HL-60 (cell line): ENCODE results near the gene BAG5.

ENCODE experiments used
- DNase-seq, 2 experiments: peaks; one replicate each; pipeline ENCODE4 v3.0.0-alpha.2; 2010 to 2020; ENCODE audit warnings: low read depth in 1 of 2, low spot score in 1 of 2
- H3K27ac ChIP-seq: fragments of 250-450 bp; sonication (Bioruptor Pico); replicated peaks from 2 replicates; pipeline ENCODE4 v1.5.1; 2020; ENCODE audit warnings: mild to moderate bottlenecking, moderate library complexity
- H3K27me3 ChIP-seq: fragments of 250-450 bp; sonication (Bioruptor Pico); 2 replicates; pipeline ENCODE4 v1.5.1; 2021; ENCODE audit warnings: mild to moderate bottlenecking, moderate library complexity; ENCODE audit not compliant: insufficient read depth, poor library complexity, severe bottlenecking
- H3K4me3 ChIP-seq: replicated peaks from 2 replicates; pipeline ENCODE4 v1.5.1; 2011; ENCODE audit warnings: mild to moderate bottlenecking, control low read depth, low read length; ENCODE audit not compliant: insufficient read depth
- GABPA ChIP-seq: IDR thresholded peaks from 2 replicates; pipeline ENCODE4 v1.6.1; 2012; ENCODE audit warnings: low read depth
- POLR2AphosphoS5 ChIP-seq: IDR thresholded peaks from 2 replicates; pipeline ENCODE4 v1.6.1; 2012; ENCODE audit warnings: low read depth
- REST ChIP-seq: IDR thresholded peaks from 2 replicates; pipeline ENCODE4 v1.6.1; 2012; ENCODE audit warnings: low read depth; ENCODE audit not compliant: insufficient replicate concordance
- SPI1 ChIP-seq: IDR thresholded peaks from 2 replicates; pipeline ENCODE4 v1.6.1; 2012; ENCODE audit warnings: low read depth, mild to moderate bottlenecking, borderline replicate concordance
- TF ChIP-seq, protein P1 (sequence below): IDR thresholded peaks from one replicate; pipeline ENCODE4 v1.5.1; 2011; ENCODE audit warnings: low read length, control low read depth, inconsistent platforms; ENCODE audit not compliant: insufficient read depth

BAG5 gene

DNA sequence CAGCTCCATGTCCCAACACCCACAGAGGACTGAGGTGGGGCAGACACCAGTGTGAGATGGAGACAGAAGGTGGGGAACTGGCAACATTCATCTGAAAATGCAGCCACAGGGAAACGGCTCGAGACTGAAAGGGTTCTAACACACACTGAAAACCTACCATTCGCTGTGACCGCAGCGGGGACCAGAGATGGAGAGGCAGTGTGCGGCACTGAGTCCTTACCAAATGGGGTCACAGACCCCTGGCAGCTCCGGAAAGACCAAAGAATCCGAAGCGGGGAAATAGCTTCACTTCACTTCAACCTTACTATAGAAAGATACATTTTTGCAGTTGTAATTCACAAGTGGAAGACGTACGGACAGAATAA, 9.6 kb downstream of the BAG5 start:
- H3K4me3 ChIP-seq = no peak overlapping the region
- H3K27me3 ChIP-seq = no peaks in the 10 kb centered on the region
- no peak overlapping the region for H3K27ac ChIP-seq
- TF ChIP-seq REST (no peak), SPI1 (no peak), POLR2AphosphoS5 (no peak)
- DNase-seq = no peak

GRCh38 chr14:103552011-103552845, 10.2 kb downstream of the BAG5 start:
- DNase-seq = no peak
- Histone ChIP-seq H3K4me3 (no peak overlapping the region), H3K27me3 (no peaks in the 10 kb centered on the region), H3K27ac (no peak overlapping the region)
- TF ChIP-seq POLR2AphosphoS5 (no peak), GABPA (no peak), REST (no peak), SPI1 (no peak)
- TF ChIP-seq, protein P1, sequence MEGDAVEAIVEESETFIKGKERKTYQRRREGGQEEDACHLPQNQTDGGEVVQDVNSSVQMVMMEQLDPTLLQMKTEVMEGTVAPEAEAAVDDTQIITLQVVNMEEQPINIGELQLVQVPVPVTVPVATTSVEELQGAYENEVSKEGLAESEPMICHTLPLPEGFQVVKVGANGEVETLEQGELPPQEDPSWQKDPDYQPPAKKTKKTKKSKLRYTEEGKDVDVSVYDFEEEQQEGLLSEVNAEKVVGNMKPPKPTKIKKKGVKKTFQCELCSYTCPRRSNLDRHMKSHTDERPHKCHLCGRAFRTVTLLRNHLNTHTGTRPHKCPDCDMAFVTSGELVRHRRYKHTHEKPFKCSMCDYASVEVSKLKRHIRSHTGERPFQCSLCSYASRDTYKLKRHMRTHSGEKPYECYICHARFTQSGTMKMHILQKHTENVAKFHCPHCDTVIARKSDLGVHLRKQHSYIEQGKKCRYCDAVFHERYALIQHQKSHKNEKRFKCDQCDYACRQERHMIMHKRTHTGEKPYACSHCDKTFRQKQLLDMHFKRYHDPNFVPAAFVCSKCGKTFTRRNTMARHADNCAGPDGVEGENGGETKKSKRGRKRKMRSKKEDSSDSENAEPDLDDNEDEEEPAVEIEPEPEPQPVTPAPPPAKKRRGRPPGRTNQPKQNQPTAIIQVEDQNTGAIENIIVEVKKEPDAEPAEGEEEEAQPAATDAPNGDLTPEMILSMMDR = no peak

GRCh38 chr14:103551338-103551762, 11.1 kb downstream of the BAG5 start:
- no peaks in the 10 kb centered on the region for H3K27me3 ChIP-seq
- no peak overlapping the region for H3K4me3 ChIP-seq
- TF ChIP-seq POLR2AphosphoS5 = no peak
- no peak for TF ChIP-seq SPI1
- TF ChIP-seq GABPA = no peak
- TF ChIP-seq, protein P1 = no peak
- TF ChIP-seq REST = no peak
- DNase-seq = no peak
- H3K27ac ChIP-seq = no peak overlapping the region
